Activated naive CD4-positive, alpha-beta T cell treated with anti-CD3 and anti-CD28 coated beads, Interleukin-2, amount 50 U/mL, for 72 hours (primary cell): ENCODE results near the gene DBN1. TPM values are rescaled to one million over a fixed set of nuclear protein-coding genes. Genes with fewer than 3 reads are reported as not detected.
"Not testable (repeated sequence)": the region's sequence is repeated elsewhere in the genome, so short reads cannot be mapped to it uniquely, and the experiment has no call there.

Experiments
- ATAC-seq, 2 donors: fragments of 150-1000 bp; cut with Tn5 transposase; 2 replicates each; pipeline ENCODE4 v1.10.0; 2021; ENCODE audit warnings: mild to moderate bottlenecking in 2 of 2, moderate library complexity in 2 of 2
- DNase-seq, 2 donors: peaks; one replicate each; pipeline ENCODE4 v3.0.0; 2021 to 2022; ENCODE audit warnings: low spot score in 2 of 2
- H3K27ac Mint-ChIP-seq, 2 donors: one replicate each; pipeline ENCODE4 v1.8.0; 2022; ENCODE audit warnings: mild to moderate bottlenecking in 2 of 2, mixed read lengths in 2 of 2
- H3K36me3 Mint-ChIP-seq, 2 donors: one replicate each; pipeline ENCODE4 v1.8.0; 2022; ENCODE audit warnings: mixed read lengths in 2 of 2
- H3K9me3 Mint-ChIP-seq, 2 donors: one replicate each; pipeline ENCODE4 v1.8.0; 2022; ENCODE audit warnings: mixed read lengths in 2 of 2
- total RNA-seq, 2 donors: library from RNA; stranded (reverse); gene quantifications; one replicate each; pipeline ENCODE4 v1.2.3, GENCODE V29; 2022

DBN1 gene
- total RNA-seq, 2 donors from 2014 or later = 5.5 to 20.2 TPM

DNA sequence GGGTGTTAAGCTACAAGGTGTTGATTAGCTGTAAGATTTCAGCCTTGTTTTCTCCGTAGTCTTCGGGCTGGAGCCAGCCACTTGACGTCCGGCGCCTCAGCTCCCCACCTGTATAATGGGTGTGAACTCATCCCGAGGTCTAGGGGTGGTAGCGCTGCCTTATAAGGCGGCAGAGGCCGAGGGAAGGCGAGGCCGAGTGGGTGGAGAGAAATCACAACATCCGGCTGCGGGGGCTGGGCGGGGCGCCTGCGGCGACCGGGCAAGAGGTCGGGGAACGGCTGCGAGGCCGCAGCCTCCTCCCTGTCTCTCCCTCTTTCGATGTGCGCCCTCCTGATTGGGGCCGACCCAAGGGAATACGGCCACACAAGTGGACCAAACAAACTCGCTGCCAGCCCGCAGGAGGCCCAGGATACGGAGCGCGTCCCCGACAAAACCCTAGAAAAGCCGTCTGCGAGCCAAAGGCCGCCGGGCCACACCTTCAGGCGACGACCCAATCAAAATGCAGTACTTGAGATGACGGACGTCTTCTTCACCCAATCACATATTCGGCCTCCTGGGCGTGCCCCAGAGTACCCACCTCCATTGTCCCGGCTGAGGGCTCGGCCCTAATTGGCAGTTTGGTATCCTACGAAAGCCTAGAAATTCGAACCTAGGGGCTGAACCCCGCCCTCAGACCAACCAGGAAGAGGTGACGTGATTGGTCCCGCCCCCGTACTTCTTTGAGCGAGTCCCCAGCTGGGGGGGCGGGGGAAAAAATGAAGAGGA lies 47.5 kb downstream of the DBN1 start:
- Mint-ChIP-seq H3K27ac (peak overlapping the region; percentile 85 to 96), H3K9me3 (no peaks in the 10 kb centered on the region), H3K36me3 (peaks cover 17 to 21% of the 10 kb centered on the region in 2 donors)
- DNase-seq = peak; percentile 99 to 100
- ATAC-seq = peak; percentile 79 to 84

DNA sequence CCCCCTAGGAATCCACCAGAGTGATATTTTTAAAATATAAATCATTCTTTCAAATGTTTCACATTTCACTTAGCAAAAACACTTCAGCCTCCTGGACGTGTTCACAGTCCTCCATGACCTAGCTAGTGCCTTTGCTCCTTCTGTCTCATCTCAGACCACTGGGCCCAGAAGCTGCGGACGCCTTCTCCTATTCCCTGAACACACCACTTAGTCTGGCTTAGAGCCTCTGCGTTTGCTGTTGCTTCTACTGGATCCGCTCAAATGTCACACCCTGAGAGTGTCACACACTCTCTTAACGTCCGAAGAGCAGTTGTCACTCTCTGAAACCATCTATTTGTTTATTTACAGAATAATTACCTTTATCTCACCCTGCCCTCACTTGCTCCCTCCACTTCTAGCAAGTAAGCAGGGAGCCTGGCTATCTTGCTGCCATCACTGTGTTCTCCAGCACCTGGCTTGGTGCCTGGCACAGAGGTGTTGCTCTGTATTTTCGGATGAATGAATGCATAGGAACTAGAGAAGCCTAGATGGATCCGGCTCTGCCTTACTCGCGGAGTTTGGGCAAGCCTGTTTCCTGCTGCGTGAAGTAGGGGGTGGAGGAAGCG lies 48.1 kb downstream of the DBN1 start:
- H3K9me3 Mint-ChIP-seq = no peaks in the 10 kb centered on the region
- ATAC-seq = no peak
- peaks cover 10 to 21% of the 10 kb centered on the region in 2 donors for H3K36me3 Mint-ChIP-seq
- peak overlapping the region; percentile 2 to 85 for H3K27ac Mint-ChIP-seq
- DNase-seq = peak in 1 of 2 donors; percentile 54

DNA sequence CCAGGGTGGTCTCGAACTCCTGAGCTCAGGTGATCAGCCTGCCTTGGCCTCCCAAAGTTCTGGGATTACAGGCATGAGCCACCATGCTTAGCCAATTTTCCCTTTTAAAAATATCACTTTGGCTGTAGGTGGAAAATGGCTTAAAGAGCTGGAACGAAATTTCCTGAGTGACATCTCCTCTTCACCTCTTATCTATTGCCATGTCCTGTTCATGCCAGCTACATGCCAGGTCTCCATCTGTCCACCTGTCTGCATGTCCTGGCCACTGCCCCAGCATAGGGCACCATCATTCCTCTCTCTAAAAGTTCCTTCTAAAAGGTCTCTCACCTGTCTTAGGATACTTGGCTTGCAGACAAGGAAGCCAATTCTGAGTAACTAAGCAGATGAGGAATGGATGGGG lies 49.8 kb downstream of the DBN1 start:
- ATAC-seq = no peak
- no peak for DNase-seq
- Mint-ChIP-seq H3K27ac (no peak overlapping the region), H3K36me3 (peaks cover 9 to 16% of the 10 kb centered on the region in 2 donors), H3K9me3 (no peaks in the 10 kb centered on the region)

DNA sequence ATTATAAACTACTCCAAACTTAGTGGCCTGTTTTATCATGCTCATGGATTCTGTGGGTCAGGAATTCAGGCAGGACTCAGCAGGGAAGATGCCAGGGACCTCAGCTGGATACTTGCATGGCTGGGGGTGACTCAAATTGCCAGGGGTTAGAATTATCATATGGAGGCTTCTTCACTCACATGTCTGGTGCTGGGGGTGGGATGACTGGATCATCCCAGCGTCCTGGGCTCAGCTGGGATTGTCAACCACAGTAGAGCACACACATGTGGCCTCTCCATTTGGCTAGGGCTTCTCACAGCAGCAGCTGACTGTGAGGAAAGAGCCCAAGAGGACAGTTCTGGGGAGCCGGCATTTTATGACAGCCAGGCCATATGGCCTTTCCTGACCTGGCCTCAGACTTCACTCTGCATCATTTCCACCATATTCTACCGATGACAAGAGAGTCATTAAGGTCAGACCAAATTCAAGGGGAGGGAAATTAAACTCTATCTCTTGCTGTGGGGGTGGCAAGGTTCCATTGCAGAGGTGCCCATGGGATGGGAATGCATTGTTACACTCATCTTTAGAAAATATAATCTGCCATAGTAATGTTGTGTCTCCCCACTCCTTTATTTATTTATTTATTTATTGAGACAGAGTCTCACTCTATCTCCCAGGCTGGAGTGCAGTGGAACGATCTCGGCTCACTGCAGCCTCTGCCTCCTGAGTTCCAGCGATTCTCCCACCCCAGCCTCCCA lies 52.2 kb downstream of the DBN1 start:
- no peak for ATAC-seq

DNA sequence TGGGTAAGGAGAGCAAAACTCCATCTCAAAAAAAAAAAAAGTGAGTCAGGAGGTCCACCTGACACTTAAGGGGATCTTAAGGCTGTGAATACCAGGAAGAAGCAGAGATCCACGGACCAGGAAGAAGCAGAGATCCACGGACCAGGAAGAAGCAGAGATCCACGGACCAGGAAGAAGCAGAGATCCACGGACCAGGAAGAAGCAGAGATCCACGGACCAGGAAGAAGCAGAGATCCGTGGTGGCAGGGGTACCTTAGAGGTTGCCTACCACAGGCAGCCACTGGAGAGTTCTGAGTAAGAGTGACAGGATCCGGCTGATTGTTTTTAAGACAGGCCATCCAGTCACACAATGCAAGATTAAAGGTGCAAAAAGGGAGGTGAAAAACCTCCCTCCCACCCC lies 53.0 kb downstream of the DBN1 start:
- not testable (repeated sequence) for H3K9me3 Mint-ChIP-seq, H3K36me3 Mint-ChIP-seq, ATAC-seq, DNase-seq, H3K27ac Mint-ChIP-seq

More for the DNA sequence above, 52.2 kb downstream of the DBN1 start:
- Mint-ChIP-seq H3K9me3 (no peaks in the 10 kb centered on the region), H3K36me3 (no peaks in the 10 kb centered on the region), H3K27ac (no peak overlapping the region)
- no peak for DNase-seq

DNA sequence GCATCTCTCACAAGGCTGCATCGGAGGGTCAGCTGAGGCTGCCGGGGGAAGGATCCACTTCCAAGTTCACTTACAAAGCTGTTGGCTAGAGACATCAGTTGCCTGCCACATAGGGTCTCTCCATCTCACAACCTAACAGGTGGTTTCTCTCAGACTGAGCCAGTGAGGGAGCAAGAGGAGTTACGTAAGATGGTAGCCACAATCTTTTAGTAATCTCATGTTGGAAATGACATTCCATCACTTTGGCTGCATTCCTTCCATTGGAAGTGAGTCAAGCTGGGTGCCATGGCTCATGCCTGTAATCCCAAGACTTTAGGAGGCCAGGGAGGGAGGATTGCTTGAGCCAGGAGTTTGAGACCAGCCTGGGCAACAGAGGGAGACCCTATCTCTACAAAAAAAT lies 54.4 kb downstream of the DBN1 start:
- Mint-ChIP-seq H3K36me3 (no peaks in the 10 kb centered on the region), H3K9me3 (no peaks in the 10 kb centered on the region), H3K27ac (no peak overlapping the region)
- ATAC-seq = no peak
- DNase-seq = no peak

DNA sequence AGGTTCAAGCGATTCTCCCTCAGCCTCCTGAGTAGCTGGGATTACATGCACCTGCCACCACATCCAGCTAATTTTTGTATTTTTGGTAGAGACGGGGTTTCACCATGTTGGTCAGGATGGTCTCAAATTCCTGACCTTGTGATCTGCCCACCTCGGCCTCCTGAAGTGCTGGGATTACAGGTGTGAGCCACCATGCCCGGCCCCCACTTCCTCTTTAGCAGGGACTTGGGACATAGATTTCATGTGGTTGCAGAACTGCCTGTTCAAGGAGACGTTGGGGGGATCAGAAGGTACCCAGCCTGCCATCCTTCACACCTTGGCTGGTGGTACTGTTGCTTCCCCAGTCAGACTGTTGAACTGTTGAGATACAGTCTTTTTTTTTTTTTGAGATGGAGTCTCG lies 56.4 kb downstream of the DBN1 start:
- H3K36me3 Mint-ChIP-seq, DNase-seq, ATAC-seq, H3K27ac Mint-ChIP-seq, H3K9me3 Mint-ChIP-seq: not testable (repeated sequence)

DNA sequence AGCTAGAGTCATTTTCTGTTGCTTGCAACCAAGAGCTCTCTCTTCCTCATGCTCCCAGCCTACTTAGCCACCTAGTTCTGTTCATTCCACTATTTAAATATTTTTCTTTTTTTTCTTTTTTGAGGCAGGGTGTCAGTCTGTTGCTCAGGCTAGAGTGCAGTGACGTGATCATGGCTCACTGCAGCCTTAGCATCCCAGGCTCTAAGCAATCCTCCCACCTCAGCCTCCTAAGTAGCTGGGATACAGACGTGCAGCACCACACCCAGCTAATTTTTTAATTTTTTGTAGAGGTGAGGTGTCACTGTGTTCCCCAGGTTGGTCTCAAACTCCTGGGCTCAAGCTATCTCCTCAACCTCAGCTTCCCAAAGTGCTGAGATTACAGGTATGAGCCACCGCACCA lies 59.0 kb downstream of the DBN1 start:
- ATAC-seq (no peak), DNase-seq (no peak)
- Mint-ChIP-seq H3K36me3 (no peaks in the 10 kb centered on the region), H3K9me3 (no peaks in the 10 kb centered on the region), H3K27ac (no peak overlapping the region)

DNA sequence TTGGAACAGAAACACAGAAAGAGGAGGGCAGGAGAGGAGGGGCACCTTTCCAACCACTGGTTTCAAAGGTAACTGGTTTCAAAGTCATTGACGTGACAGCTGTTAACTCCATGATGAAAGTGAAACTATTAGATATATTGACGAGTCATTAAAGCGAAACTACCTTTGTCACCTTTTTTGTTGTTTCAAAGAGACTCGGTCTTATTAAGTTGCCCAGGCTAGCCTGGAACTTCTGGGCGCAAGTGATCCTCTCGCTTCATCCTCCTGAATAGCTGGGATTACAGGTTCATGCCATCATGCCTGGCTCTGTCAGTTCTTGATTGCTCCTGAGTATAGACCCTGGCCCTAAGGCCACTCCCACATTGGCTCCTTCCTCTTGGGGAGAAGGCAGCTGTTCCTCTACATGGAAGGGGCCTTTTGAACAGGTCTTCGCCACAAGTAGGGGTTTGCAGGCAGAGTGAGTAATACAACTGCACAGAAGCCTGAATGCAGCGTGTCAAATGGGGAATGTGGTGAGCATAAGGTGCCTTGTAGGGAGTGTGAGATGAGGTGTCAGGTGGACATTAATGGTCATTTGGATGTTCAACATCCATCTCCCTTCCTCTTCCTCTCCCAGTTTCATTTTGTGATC lies 60.7 kb downstream of the DBN1 start:
- H3K27ac Mint-ChIP-seq = peak overlapping the region in 1 of 2 donors; percentile 65
- H3K9me3 Mint-ChIP-seq = no peaks in the 10 kb centered on the region
- ATAC-seq (peak; percentile 73 to 78), DNase-seq (no peak)
- H3K36me3 Mint-ChIP-seq = no peaks in the 10 kb centered on the region

DNA sequence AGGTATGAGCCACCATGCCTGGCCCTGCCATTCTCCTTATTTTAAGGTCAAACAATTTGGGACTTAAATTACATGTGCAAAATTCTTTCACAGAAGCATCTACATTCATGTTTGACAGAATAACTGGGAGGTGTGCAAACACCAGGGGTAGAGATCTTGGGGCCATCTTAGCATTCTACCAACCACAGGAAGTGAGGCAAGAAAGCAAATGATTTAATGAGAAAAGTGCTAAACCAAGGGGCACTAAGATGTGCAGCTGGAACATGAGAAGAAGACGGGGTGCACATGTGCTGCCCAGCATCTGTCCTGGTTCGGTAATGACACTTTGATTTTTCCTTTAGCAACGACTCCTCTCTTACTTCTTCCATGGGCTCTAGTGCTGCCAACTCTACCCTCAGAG lies 62.9 kb downstream of the DBN1 start:
- Mint-ChIP-seq H3K9me3 (no peaks in the 10 kb centered on the region), H3K36me3 (no peaks in the 10 kb centered on the region), H3K27ac (no peak overlapping the region)
- no peak for DNase-seq
- no peak for ATAC-seq

DNA sequence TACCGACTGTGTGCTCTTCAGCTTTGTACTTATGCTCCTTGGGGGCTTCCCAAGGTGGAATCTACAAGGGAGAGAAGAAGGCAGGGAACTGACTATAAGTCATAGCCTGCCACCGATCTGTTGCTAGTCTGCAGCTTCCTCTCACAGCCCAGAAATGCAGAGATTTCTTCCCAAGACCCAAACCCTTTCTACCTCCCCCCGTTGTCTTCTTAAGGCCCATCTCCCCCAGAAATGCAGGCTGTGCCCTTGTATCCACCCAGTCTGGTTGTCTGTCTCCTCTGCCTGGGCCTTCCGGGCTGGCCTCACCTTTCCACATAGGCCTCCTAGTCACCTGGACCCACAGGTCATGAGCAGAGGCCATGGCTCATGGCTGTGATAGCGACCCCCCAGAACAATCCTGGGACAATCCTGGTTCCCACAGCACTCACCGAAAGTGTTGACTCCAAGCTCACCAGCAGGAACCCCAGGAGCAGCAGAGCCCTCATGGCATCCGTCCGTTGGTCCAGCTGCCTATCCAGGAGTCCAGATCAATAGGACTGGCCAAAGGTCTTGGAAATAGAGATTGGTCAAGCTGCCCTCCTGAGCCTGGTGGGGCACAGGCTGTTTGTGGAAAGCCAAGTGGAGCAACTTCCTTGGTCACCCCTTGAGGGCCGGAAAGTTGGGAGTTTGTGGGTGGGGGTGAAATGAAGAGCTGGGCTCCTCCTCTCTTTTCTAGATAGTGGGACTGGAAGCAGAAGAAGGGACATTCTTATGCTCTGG lies 64.2 kb downstream of the DBN1 start, which contains the start of gene F12:
Gene F12 (minus strand): TSS at position 522 of the 759 bp plus-strand sequence. CDS start 37 bp downstream, at position 485.
- no peaks in the 10 kb centered on the region for H3K9me3 Mint-ChIP-seq
- no peak within 1 kb of the TSS for H3K27ac Mint-ChIP-seq
- DNase-seq (no peak), ATAC-seq (no peak)
- H3K36me3 Mint-ChIP-seq = no peaks in the 10 kb centered on the region

Other genes starting within 250 kb of the DBN1 start
- 10 to 100 TPM; 14.8 to 21.5 TPM for gene RAB24, start 169.9 kb downstream of the DBN1 start, total RNA-seq
- 100 to 1,000 TPM; 161 to 206 TPM for gene PRELID1, start 169.8 kb downstream of the DBN1 start, total RNA-seq
- gene MXD3, start 161.7 kb downstream of the DBN1 start, total RNA-seq = 10 to 100 TPM; 31.4 to 73.9 TPM
- gene LMAN2, start 122.0 kb downstream of the DBN1 start, total RNA-seq = 100 to 1,000 TPM in 1 of 2 donors, 10 to 100 TPM in 1; 96.7 to 108 TPM
- gene RGS14, start 115.7 kb downstream of the DBN1 start, total RNA-seq = 10 to 100 TPM; 22.0 to 77.6 TPM
- gene SLC34A1, start 89.2 kb downstream of the DBN1 start, total RNA-seq = under 1 TPM; 0.07 to 0.19 TPM
- not detected for gene PFN3, start 73.0 kb downstream of the DBN1 start, total RNA-seq
- 1 to 10 TPM; 2.2 to 9.8 TPM for gene F12, start 64.1 kb downstream of the DBN1 start, total RNA-seq
- 100 to 1,000 TPM; 104 to 125 TPM for gene GRK6, start 47.0 kb downstream of the DBN1 start, total RNA-seq
- gene PRR7, start 26.8 kb downstream of the DBN1 start, total RNA-seq = 10 to 100 TPM in 1 of 2 donors, 1 to 10 TPM in 1; 4.1 to 11.4 TPM
- gene PDLIM7, start 24.0 kb upstream of the DBN1 start, total RNA-seq = 10 to 100 TPM; 44.6 to 47.5 TPM
- 10 to 100 TPM in 1 of 2 donors, 1 to 10 TPM in 1; 1.8 to 14.9 TPM for gene DOK3, start 36.2 kb upstream of the DBN1 start, total RNA-seq
- gene DDX41, start 43.3 kb upstream of the DBN1 start, total RNA-seq = 100 to 1,000 TPM in 1 of 2 donors, 10 to 100 TPM in 1; 70.1 to 230 TPM
- gene FAM193B, start 80.9 kb upstream of the DBN1 start, total RNA-seq = 100 to 1,000 TPM in 1 of 2 donors, 10 to 100 TPM in 1; 73.1 to 108 TPM
- 100 to 1,000 TPM in 1 of 2 donors, 10 to 100 TPM in 1; 94.0 to 114 TPM for gene TMED9, start 118.6 kb upstream of the DBN1 start, total RNA-seq
- gene B4GALT7, start 126.5 kb upstream of the DBN1 start, total RNA-seq = 10 to 100 TPM in 1 of 2 donors, 1 to 10 TPM in 1; 3.8 to 19.8 TPM